ENCODE data around the gene PTOV1.

PTOV1 gene

GRCh38 chr19:49892716-49893115 lies 41.8 kb downstream of the PTOV1 start:
- DNase-seq: no peak

- no peak for DNase-seq
Measured at GRCh38 chr19:49894011-49894664, 43.2 kb downstream of the PTOV1 start.

- peak; percentile 54 to 58 for DNase-seq
Measured at GRCh38 chr19:49894879-49895565, 44.1 kb downstream of the PTOV1 start.

GRCh38 chr19:49895566-49896297 lies 44.8 kb downstream of the PTOV1 start:
- peak in 1 of 2 donors; percentile 49 for DNase-seq

GRCh38 chr19:49896863-49897621 lies 46.1 kb downstream of the PTOV1 start, which contains the start of gene IL4I1:
Gene IL4I1 (minus strand): TSS chr19:49896887. CDS start chr19:49896160, 727 bp downstream.
- peak; percentile 65 to 72 for DNase-seq

GRCh38 chr19:49904136-49904535 lies 53.2 kb downstream of the PTOV1 start:
- no peak for DNase-seq

- DNase-seq: no peak
Measured at GRCh38 chr19:49906879-49907564, 56.1 kb downstream of the PTOV1 start.

- DNase-seq: no peak
Measured at GRCh38 chr19:49907745-49908446, 56.9 kb downstream of the PTOV1 start.

GRCh38 chr19:49908480-49909420 lies 57.8 kb downstream of the PTOV1 start:
- DNase-seq: no peak

GRCh38 chr19:49910179-49910578 lies 59.2 kb downstream of the PTOV1 start:
- DNase-seq: no peak

Data from stimulated activated CD4-positive, alpha-beta T cell treated with anti-CD3 and anti-CD28 coated beads, Interleukin-2, amount 100 ng/mL, for 24 hours (primary cell).